GM18868 (cell line): Measurements from ENCODE around the gene DCAF10.
"Not testable (repeated sequence)": the region's sequence is repeated elsewhere in the genome, so short reads cannot be mapped to it uniquely, and the experiment has no call there.

ENCODE experiments used
- ATAC-seq: cut with Tn5 transposase; IDR thresholded peaks from one replicate; pipeline ENCODE4 v1.9.1; 2021; ENCODE audit warnings: mild to moderate bottlenecking, moderate library complexity; ENCODE audit not compliant: unreplicated experiment

DCAF10 gene, protein sequence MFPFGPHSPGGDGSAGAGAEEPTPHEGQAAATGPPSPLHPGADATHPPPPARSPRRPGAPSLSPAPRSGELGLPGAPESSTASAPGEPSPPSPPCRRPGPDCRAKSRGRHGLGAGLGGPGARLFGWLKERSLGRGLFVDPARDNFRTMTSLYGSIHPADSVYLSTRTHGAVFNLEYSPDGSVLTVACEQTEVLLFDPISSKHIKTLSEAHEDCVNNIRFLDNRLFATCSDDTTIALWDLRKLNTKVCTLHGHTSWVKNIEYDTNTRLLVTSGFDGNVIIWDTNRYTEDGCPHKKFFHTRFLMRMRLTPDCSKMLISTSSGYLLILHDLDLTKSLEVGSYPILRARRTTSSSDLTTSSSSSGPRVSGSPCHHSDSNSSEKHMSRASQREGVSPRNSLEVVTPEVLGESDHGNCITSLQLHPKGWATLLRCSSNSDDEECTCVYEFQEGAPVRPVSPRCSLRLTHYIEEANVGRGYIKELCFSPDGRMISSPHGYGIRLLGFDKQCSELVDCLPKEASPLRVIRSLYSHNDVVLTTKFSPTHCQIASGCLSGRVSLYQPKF

GRCh38 chr9:37800631-37801286 is at the start of gene DCAF10:
DCAF10 (plus strand) TSS chr9:37800797; CDS start chr9:37800867, 70 bp downstream.
- peak; percentile 81 for ATAC-seq

DNA sequence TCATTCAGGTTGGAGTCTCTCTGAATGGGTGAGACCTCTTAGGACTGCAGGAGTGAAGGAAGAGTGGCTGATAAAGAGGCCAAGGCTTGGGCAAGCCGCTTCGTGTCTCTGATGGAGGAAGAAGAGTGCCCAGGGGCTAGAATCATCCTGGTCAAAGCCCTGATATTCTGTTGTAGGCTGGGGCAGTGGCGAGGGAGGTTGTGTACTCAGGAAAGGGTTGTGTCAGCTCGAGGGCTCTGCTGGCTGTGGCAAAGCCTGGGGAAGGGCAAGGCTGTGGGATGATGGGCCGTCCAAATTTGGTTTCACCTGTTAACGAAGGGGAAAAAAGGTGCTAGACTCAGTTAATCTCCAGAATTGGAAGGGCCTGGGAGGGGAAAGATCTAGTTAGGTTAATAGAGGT is 49.4 kb upstream of the DCAF10 start:
- ATAC-seq: no peak

- not testable (repeated sequence) for ATAC-seq
Measured at GRCh38 chr9:37751704-37752103, 48.9 kb upstream of the DCAF10 start.

- not testable (repeated sequence) for ATAC-seq
Measured at GRCh38 chr9:37752112-37752511, 48.5 kb upstream of the DCAF10 start.

DNA sequence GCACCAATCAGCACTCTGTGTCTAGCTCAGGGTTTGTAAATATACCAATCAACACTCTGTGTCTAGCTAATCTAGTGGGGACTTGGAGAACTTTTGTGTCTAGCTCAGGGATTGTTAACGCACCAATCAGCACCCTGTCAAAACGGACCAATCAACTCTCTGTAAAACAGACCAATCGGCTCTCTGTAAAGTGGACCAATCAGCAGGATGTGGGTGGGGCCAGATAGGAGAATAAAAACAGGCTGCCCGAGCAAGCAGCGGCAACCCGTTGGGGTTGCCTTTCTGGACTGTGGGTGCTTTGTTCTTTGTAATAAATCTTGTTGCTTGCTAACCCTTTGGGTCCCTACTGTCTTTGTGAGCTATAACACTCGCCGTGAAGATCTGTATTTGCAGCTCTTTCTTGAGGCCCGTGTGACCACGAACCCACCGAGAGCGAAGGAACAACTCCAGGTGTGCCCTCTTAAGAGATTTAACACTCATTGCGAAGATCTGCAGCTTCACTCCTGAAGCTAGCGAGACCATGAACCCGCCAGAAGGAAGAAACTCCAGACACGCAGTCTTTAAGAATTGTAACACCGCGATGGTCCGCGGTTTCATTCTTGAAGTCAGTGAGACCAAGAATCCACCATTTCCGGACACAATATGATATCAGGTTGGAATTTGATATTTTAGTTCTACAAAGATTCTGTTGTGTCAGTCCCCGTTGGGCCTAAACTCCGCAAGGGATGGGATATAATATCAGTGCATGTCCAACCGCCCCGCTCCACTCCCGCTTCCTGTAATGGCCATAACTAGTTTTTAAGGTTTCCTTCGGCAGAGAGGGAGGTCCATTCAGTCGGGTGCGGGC is 47.7 kb upstream of the DCAF10 start:
- no peak for ATAC-seq

GRCh38 chr9:37753489-37754190 is 47.0 kb upstream of the DCAF10 start, which contains the start of gene TRMT10B:
TRMT10B (plus strand) TSS chr9:37753805; CDS start chr9:37761932, 8,127 bp downstream.
- peak; percentile 89 for ATAC-seq

GRCh38 chr9:37758747-37759146 is 41.9 kb upstream of the DCAF10 start:
- no peak for ATAC-seq

- no peak for ATAC-seq
Measured at GRCh38 chr9:37760416-37761161, 40.0 kb upstream of the DCAF10 start.

DNA sequence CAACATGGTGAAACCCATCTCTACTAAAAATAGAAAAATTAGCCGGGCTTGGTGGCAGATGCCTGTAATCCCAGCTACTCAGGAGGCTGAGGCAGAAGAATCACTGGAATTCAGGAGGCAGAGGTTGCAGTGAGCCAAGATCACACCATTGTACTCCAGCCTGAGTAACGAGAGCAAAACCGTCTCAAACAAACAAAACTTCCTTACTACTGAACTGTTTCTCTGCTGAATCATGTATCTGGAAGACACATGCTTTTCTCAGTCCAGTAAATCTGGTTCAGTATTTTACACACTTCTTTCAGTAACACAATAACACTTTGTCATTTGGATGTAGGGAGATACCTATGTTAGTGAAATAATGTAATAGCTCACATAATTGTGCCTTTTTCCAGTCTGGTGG is 39.1 kb upstream of the DCAF10 start:
- no peak for ATAC-seq

DNA sequence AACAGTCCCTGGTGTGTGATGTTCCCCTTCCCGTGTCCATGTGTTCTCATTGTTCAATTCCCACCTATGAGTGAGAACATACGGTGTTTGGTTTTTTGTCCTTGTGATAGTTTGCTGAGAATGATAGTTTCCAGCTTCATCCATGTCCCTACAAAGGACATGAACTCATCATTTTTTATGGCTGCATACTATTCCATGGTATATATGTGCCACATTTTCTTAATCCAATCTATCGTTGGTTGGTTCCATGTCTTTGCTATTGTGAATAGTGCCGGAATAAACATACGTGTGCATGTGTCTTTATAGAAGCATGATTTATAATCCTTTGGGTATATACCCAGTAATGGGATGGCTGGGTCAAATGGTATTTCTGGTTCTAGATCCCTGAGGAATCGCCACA is 35.3 kb upstream of the DCAF10 start:
- ATAC-seq: not testable (repeated sequence)

DNA sequence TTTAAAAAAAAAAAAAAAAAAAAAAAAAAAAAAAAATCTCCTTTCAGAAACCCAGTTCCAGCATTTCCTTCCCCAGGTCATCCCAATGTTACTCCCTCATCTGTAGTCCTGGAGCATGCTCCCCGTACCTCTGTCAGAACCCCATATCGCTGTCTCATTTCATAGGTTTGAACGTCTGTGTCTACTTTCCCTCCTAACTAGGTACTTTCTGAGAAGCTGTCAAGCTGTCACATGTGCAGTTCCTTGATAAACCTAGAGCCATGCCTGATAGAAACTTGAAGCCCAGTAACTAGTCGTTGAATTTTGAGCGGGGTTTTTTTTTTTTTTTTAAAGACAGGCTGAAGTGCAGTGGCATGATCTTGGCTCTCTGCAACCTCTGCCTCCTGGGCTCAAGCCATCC is 31.3 kb upstream of the DCAF10 start:
- no peak for ATAC-seq

DNA sequence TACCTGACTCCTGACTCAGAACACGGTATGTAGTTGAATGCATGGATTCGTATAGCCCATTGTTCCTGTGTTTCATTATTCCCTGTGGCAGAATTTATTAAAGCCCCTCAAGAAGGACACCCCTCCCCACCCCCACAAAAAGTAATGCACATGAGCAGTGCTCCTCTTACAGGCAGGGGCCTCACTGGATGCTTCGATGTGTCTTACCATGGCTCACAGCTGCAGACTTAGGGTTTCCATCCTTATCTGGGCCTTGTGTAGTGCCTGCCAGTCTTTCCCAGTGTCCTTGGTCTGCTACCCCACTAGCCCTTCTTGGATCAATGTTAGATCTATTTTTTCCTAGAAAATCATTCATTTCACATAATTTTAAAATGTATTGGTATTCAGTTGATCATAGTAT is 30.6 kb upstream of the DCAF10 start:
- ATAC-seq: no peak

DNA sequence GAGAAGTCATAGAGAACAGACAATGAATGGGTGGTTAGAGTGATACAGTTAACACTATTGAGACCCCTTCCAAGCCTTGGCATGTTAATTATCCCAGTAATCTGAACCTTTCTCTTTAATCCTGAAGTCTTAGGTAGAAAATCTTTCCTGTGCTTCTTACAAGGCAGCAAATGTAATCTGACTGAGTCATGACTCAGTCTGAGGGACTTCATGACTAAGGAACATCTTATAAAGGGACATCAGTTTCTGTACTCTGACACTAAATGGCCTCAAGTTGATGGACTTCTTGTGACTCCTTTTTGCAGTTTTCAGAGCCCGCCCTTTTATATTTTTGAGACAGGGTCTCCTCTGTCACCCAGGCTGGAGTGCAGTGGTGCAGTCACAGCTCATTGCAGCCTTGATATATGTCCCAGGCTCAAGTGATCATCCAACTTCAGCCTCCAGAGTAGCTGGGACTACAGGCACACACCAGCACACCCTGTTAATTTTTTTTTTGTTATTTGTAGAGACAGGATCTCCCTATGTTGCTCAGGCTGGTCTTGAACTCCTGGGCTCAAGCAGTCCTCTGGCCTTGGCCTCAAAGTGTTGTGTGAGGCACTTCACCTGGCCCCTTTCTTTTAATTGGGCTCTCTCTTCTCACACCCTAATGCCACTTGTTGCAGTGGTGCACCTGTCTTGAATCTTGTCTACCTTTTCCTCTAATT is 25.2 kb upstream of the DCAF10 start:
- no peak for ATAC-seq

DNA sequence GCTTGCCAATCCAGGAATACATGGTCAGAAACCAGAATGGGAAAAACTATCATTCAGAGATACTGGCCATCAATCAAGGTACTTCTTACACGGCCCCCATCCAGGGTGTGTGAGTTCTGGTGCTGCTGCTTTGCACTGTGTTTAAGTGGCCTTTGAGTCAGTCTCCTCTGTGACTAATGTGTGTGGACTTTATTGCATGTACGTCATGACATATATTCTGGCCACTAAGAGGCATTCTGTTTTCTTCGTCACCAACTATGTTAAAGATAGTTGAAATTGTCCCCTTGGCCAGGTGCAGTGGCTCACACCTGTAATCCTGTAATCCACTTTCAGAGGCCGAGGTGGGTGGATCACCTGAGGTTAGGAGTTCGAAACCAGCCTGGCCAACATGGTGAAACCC is 24.3 kb upstream of the DCAF10 start:
- no peak for ATAC-seq

DNA sequence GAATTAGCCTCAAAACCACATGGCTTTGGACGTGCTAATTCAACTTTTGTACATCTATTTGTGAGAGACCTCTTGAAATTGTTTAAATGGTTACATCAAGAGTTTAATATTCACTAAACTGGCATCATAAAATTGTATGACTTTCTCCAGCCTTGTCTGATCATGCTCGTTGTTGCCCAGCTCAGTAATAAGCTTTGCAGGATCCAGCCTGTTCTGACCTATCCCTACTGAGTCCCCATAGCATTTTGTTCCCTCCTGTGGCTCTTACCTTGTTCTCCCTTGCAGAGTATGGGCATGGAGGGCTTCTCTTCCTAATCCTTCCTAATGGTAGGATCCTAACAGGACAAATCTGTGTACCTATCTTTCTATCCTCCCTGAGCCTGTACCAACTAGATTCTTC is 22.1 kb upstream of the DCAF10 start:
- no peak for ATAC-seq

GRCh38 chr9:37784291-37784615 is 16.3 kb upstream of the DCAF10 start:
- ATAC-seq: no peak

DNA sequence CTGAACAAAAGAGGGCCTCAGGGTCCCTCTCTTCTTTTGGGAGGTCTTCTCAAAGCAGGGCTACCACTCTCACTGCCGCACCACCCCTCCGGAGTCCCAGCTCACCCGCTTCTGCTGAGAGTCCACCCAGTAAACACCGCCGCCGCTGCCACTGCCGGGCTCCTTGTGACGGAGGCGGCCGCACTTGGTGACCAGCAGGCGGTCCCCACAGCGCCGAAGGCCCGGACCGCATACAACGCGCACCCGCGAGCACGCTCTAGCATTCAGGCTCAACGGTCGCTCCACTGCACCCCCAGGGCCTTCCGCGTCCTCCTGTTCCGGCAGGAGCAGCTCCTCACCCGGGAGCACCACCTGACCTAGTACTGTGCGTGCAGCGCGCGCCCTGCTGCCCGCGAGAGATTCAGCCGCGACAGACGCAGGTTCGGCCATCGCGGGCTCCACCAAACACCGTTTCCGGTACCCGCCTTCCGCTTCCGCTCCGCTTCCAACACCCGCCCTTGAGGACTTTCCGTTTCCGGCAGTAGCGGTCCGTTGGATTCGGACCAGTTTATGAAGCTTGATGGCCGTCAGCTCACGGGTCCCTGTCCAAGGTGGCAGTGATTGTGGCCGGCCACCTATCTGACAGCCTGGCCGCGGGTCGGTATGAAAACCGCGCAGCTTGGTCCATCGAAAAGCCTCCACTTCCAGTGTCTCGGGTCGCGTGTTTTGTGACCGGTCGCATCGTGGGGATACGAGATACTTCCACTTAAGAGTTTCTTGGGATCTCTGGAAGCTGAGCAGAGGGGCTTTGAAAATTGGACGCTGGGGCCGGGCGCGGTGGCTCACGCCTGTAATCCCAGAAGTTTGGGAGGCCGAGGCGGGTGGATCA is 15.7 kb upstream of the DCAF10 start, which contains the start of gene EXOSC3:
Gene EXOSC3 (minus strand): TSS at position 449 of the 868 bp plus-strand sequence. CDS start 20 bp downstream, at position 429.
- peak; percentile 93 for ATAC-seq

GRCh38 chr9:37787059-37787458 is 13.5 kb upstream of the DCAF10 start:
- no peak for ATAC-seq
